Esophagus squamous epithelium (tissue), 4 donors: ENCODE results near the gene CD1E.

Source experiments
- POLR2A ChIP-seq, 4 donors: fragments of 450-650 bp; IDR thresholded peaks; one replicate each; pipeline ENCODE4 v1.6.1; 2017; ENCODE audit warnings: antibody characterized with exemption in 4 of 4, mild to moderate bottlenecking in 4 of 4, moderate library complexity in 3 of 4
- TF ChIP-seq, protein P1 (sequence below), 6 experiments: fragments of 450-650 bp in 4 of 6; fragments of 200-600 bp in 2 of 6; sonication (generic) in 2 of 6; IDR thresholded peaks; one replicate each; pipeline ENCODE4 v1.5.1; 2016 to 2019; ENCODE audit warnings: antibody characterized with exemption in 6 of 6, mild to moderate bottlenecking in 4 of 6, moderate library complexity in 4 of 6

DNA sequence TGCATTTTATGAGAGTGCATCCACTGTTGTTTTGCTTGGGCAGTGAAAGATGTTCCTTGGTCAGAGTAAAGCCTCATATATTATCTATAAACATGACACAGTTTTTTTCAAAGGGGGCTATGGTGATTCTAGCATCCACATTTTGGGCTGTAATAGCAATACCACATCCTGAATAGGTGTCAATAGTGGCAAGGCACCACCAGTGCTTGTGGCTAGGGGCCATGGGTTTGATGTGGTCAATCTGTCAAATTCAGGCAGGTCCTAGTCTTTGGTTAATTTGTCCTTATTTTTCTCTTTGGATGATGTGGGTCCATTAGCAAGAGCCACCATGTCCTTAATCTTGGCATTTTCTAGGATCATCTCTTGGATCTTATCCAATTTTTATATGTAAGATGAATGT is 13.1 kb downstream of the CD1E start:
- TF ChIP-seq, protein P1, sequence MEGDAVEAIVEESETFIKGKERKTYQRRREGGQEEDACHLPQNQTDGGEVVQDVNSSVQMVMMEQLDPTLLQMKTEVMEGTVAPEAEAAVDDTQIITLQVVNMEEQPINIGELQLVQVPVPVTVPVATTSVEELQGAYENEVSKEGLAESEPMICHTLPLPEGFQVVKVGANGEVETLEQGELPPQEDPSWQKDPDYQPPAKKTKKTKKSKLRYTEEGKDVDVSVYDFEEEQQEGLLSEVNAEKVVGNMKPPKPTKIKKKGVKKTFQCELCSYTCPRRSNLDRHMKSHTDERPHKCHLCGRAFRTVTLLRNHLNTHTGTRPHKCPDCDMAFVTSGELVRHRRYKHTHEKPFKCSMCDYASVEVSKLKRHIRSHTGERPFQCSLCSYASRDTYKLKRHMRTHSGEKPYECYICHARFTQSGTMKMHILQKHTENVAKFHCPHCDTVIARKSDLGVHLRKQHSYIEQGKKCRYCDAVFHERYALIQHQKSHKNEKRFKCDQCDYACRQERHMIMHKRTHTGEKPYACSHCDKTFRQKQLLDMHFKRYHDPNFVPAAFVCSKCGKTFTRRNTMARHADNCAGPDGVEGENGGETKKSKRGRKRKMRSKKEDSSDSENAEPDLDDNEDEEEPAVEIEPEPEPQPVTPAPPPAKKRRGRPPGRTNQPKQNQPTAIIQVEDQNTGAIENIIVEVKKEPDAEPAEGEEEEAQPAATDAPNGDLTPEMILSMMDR (IDR thresholded peaks at IDR 0.05) = no peak
- no peak for TF ChIP-seq POLR2A (IDR thresholded peaks at IDR 0.05)
